Neutrophil (primary cell): ENCODE results near the gene MATR3.
"Not testable (repeated sequence)": the region's sequence is repeated elsewhere in the genome, so short reads cannot be mapped to it uniquely, and the experiment has no call there.

Source experiments
- H3K27ac ChIP-seq: fragments of 200-600 bp; sonication (generic); 2 replicates; pipeline ENCODE4 v1.5.1; 2016; ENCODE audit warnings: mild to moderate bottlenecking, moderate library complexity
- H3K27me3 ChIP-seq: fragments of 200-600 bp; sonication (generic); 2 replicates; pipeline ENCODE4 v1.6.0; 2016; ENCODE audit warnings: mild to moderate bottlenecking
- H3K36me3 ChIP-seq: fragments of 200-600 bp; sonication (generic); 2 replicates; pipeline ENCODE4 v1.5.1; 2017
- H3K4me1 ChIP-seq, 2 experiments: fragments of 200-600 bp in 1 of 2; sonication (generic) in 1 of 2; 1 replicate in 1 of 2; 2 replicates in 1 of 2; pipeline versions ENCODE4 v1.5.1 to v1.6.1; 2013 to 2016; ENCODE audit warnings: low read depth in 1 of 2, low read length in 1 of 2, mild to moderate bottlenecking in 1 of 2, moderate library complexity in 1 of 2; ENCODE audit not compliant: control insufficient read depth in 1 of 2, insufficient read depth in 1 of 2
- H3K4me3 ChIP-seq, 2 experiments: fragments of 200-600 bp in 1 of 2; sonication (generic) in 1 of 2; 1 replicate in 1 of 2; 2 replicates in 1 of 2; pipeline ENCODE4 v1.5.1; 2013 to 2016; ENCODE audit warnings: low read depth in 1 of 2, low read length in 1 of 2, mild to moderate bottlenecking in 1 of 2, moderate library complexity in 1 of 2
- H3K9me3 ChIP-seq: fragments of 200-600 bp; sonication (generic); 2 replicates; pipeline ENCODE4 v1.5.1; 2016
- CTCF ChIP-seq: fragments of 200-600 bp; sonication (generic); IDR thresholded peaks from 2 replicates; pipeline ENCODE4 v1.5.1; 2016; ENCODE audit warnings: antibody characterized with exemption

Gene MATR3

GRCh38 chr5:139267481-139267880, 26.1 kb upstream of the MATR3 start:
- no peak overlapping the region for H3K4me3 ChIP-seq
- H3K9me3 ChIP-seq: no peaks in the 10 kb centered on the region
- H3K27ac ChIP-seq: no peak overlapping the region
- H3K4me1 ChIP-seq: peaks cover 0 to 3% of the 10 kb centered on the region in 2 experiments
- TF ChIP-seq CTCF: no peak
- peaks cover 3% of the 10 kb centered on the region for H3K27me3 ChIP-seq
- no peaks in the 10 kb centered on the region for H3K36me3 ChIP-seq

DNA sequence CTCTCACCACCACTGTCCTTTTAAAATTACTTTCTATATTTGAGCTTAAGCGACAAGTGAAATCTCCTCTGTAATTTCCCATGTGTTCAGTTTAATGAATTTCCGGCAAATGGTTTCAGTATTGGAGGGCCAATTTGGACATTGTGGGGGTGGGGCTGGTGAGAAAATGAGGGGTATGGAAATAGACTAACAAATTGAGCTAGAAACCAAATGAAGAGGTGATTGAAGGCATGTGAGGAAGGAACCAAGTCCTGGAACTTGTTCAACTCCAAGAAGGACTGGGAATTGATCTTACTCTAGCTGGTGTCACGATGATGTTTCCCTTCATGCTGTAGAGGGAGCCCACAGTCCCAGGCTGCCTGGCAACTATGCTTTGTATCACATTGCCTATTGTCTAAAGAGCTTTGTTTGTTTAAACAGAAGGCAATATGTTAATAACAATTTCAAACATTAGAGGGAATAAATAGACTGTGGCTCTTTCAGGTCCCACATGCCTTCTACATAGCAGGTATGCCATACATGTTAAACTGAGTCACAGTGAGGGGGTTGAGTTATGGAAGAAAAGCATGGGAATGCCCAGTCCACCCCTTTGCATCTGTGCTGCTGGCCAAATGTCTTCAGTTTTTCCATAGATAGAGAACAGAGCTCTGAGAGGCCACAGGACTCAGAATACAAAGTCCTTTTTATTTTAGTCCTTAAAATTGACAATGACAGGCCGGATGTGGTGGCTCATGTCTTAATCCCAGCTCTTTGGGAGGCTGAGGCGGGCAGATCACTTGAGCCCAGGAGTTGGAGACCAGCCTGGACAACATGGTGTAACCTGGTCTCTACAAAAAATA, 25.0 kb upstream of the MATR3 start:
- peaks cover 9 to 10% of the 10 kb centered on the region in 2 experiments for H3K4me1 ChIP-seq
- no peak overlapping the region for H3K27ac ChIP-seq
- TF ChIP-seq CTCF: no peak
- no peak overlapping the region for H3K4me3 ChIP-seq
- no peaks in the 10 kb centered on the region for H3K36me3 ChIP-seq
- H3K27me3 ChIP-seq: peaks cover 9% of the 10 kb centered on the region
- H3K9me3 ChIP-seq: no peaks in the 10 kb centered on the region

DNA sequence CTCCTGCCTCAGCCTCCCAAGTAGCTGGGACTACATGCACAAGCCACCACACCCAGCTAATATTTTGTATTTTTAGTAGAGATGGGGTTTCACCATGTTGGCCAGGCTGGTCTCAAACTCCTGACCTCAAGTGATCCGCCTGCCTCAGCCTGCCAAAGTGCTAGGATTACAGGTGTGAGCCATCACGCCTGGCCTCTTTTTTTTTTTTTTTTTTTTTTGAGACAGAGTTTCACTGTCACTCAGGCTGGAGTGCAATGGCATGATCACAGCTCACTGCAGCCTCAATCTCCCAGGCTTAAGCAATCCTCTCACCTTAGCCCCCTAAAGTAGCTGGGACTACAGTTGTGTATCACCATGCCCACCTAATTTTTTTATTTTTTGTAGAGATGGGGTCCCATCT, 22.8 kb upstream of the MATR3 start:
- peaks cover 19 to 20% of the 10 kb centered on the region in 2 experiments for H3K4me1 ChIP-seq
- H3K27ac ChIP-seq, H3K9me3 ChIP-seq, H3K4me3 ChIP-seq, H3K36me3 ChIP-seq: not testable (repeated sequence)
- H3K27me3 ChIP-seq: peaks cover 25% of the 10 kb centered on the region

GRCh38 chr5:139271201-139272027, 22.1 kb upstream of the MATR3 start:
- H3K9me3 ChIP-seq: no peaks in the 10 kb centered on the region
- H3K4me3 ChIP-seq: no peak overlapping the region
- TF ChIP-seq CTCF: no peak
- peaks cover 19 to 20% of the 10 kb centered on the region in 2 experiments for H3K4me1 ChIP-seq
- no peaks in the 10 kb centered on the region for H3K36me3 ChIP-seq
- H3K27me3 ChIP-seq: peaks cover 25% of the 10 kb centered on the region
- no peak overlapping the region for H3K27ac ChIP-seq

- Histone ChIP-seq H3K9me3 (no peaks in the 10 kb centered on the region), H3K27ac (no peak overlapping the region), H3K36me3 (no peaks in the 10 kb centered on the region), H3K4me3 (peak overlapping the region in 1 of 2 experiments; percentile 76), H3K27me3 (peaks cover 25% of the 10 kb centered on the region), H3K4me1 (peaks cover 19 to 20% of the 10 kb centered on the region in 2 experiments)
- TF ChIP-seq CTCF: no peak
Measured at GRCh38 chr5:139272471-139273321, 20.8 kb upstream of the MATR3 start.
